Islet of Langerhans (tissue), 1 donor: ENCODE data around the gene TK1.

Experiments used
- FAIRE-seq: peaks from one replicate; lab custom pipeline; 2011; peaks lifted over from hg19 to GRCh38; lab: Jason Lieb, UNC

Gene TK1

GRCh38 chr17:78219396-78220150 lies 32.7 kb upstream of the TK1 start:
- no peak for FAIRE-seq

GRCh38 chr17:78214706-78215061 lies 27.8 kb upstream of the TK1 start:
- FAIRE-seq: no peak

GRCh38 chr17:78214016-78214705 lies 27.3 kb upstream of the TK1 start, which contains the start of gene BIRC5:
TSS of gene BIRC5 (plus strand) at chr17:78214253. CDS start at chr17:78214317, 64 bp downstream.
- no peak for FAIRE-seq

GRCh38 chr17:78211032-78211431 lies 24.2 kb upstream of the TK1 start:
- FAIRE-seq: no peak

- FAIRE-seq: no peak
These were observed 23.3 kb upstream of the TK1 start for GRCh38 chr17:78210111-78210510.

- FAIRE-seq: no peak
These were observed 21.6 kb upstream of the TK1 start for GRCh38 chr17:78208486-78208885.

- no peak for FAIRE-seq
These were observed 19.4 kb upstream of the TK1 start for GRCh38 chr17:78206298-78206697.

- no peak for FAIRE-seq
These were observed 18.4 kb upstream of the TK1 start for GRCh38 chr17:78205124-78205775.

- no peak for FAIRE-seq
These were observed 17.7 kb upstream of the TK1 start for GRCh38 chr17:78204387-78205123.

GRCh38 chr17:78202666-78203065 lies 15.8 kb upstream of the TK1 start:
- no peak for FAIRE-seq

- FAIRE-seq: no peak
These were observed 13.6 kb upstream of the TK1 start for GRCh38 chr17:78200451-78200850.

GRCh38 chr17:78197147-78197832 lies 10.4 kb upstream of the TK1 start:
- no peak for FAIRE-seq

- FAIRE-seq: no peak
These were observed 9.9 kb upstream of the TK1 start for GRCh38 chr17:78196716-78197115.

GRCh38 chr17:78185981-78186691 lies 716 bp downstream of the TK1 start:
- no peak for FAIRE-seq

GRCh38 chr17:78184868-78185267 lies 2.0 kb downstream of the TK1 start:
- FAIRE-seq: no peak

- no peak for FAIRE-seq
These were observed 2.5 kb downstream of the TK1 start for GRCh38 chr17:78184351-78184750.

GRCh38 chr17:78183916-78184315 lies 2.9 kb downstream of the TK1 start:
- FAIRE-seq: no peak

GRCh38 chr17:78182504-78182903 lies 4.3 kb downstream of the TK1 start:
- no peak for FAIRE-seq

GRCh38 chr17:78180508-78180907 lies 6.3 kb downstream of the TK1 start:
- no peak for FAIRE-seq

GRCh38 chr17:78180083-78180482 lies 6.8 kb downstream of the TK1 start:
- FAIRE-seq: no peak

- no peak for FAIRE-seq
These were observed 7.5 kb downstream of the TK1 start for GRCh38 chr17:78179372-78179771.
